Lower lobe of right lung (tissue), 2 donors: ENCODE measurements around the gene MRGPRX1. TPM values are rescaled to one million over a fixed set of nuclear protein-coding genes. Genes with fewer than 3 reads are reported as not detected.

ENCODE experiments used
- ATAC-seq, 2 donors: fragments of 200-7000 bp; cut with Tn5 transposase; one replicate each; pipeline ENCODE4 v1.9.1; 2020 to 2022; ENCODE audit warnings: mild to moderate bottlenecking in 2 of 2, moderate library complexity in 2 of 2
- DNase-seq: peaks from one replicate; pipeline ENCODE4 v3.0.0-alpha.2; 2020
- H3K27ac ChIP-seq: fragments of 200-600 bp; one replicate; pipeline ENCODE4 v1.8.0; 2022
- H3K27me3 ChIP-seq: fragments of 200-600 bp; one replicate; pipeline ENCODE4 v1.8.0; 2022; ENCODE audit warnings: low read depth
- H3K36me3 ChIP-seq: fragments of 200-600 bp; one replicate; pipeline ENCODE4 v1.8.0; 2022; ENCODE audit warnings: mild to moderate bottlenecking
- H3K4me1 ChIP-seq: fragments of 200-600 bp; one replicate; pipeline ENCODE4 v1.8.0; 2022
- H3K4me3 ChIP-seq: fragments of 200-600 bp; one replicate; pipeline ENCODE4 v1.8.0; 2022; ENCODE audit warnings: mild to moderate bottlenecking
- H3K9me3 ChIP-seq: fragments of 200-600 bp; one replicate; pipeline ENCODE4 v1.8.0; 2022
- CTCF ChIP-seq: fragments of 200-600 bp; IDR thresholded peaks from one replicate; pipeline ENCODE4 v1.8.0; 2022; ENCODE audit warnings: antibody characterized with exemption, mild to moderate bottlenecking
- intact Hi-C: fragments of 100-400 bp; cut with DNase I; formaldehyde crosslinking; loops from one replicate; pipeline ENCODE4 v1.11.0; 2022
- long read RNA-seq: library from polyadenylated mRNA; unstranded; transcript quantifications from one replicate; pipeline ENCODE4 v2.0.0, GENCODE V29; 2021
- total RNA-seq: library from RNA; stranded (reverse); fragmentation: NEBNext Ultra II Directional; extraction: Animal tissue kit (Norgen Biotek cat#: 25700); gene quantifications from one replicate; pipeline ENCODE4 v1.2.1, GENCODE V29; 2021
- donor health status: DM: no; HTN: yes; CAD: no; lungs with severe emphysema.

MRGPRX1 gene
- total RNA-seq, result not detected
- long read RNA-seq, result 0 reads

DNA sequence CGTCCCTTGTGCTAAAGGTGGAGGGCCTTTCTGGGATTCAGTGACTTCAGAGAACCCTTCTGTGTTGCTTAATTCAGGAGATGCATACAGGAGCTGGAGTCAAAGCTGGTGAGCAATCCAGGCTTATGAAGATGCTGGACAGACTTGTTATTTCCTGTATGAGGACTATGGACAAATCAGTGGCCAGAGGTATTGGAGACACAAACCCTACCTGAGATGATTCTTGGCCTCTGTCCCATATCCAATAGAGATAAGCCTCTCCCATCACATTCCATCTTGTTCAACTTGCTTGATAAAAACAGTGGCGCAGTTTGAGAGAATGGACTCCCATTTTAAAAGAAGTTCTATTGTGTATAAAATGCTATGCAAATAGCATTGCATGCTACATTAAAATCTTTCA, at the start of gene MRGPRX1:
Gene MRGPRX1, minus strand, starts transcription at position 101 of the 400 bp plus-strand sequence. CDS start 4,630 bp downstream, outside the sequence.
- no peaks in the 10 kb centered on the region for H3K27me3 ChIP-seq
- no peak for TF ChIP-seq CTCF
- ATAC-seq (no peak), DNase-seq (no peak)
- no peak within 1 kb of the TSS for H3K27ac ChIP-seq
- no peaks in the 10 kb centered on the region for H3K36me3 ChIP-seq
- H3K9me3 ChIP-seq, result no peaks in the 10 kb centered on the region
- H3K4me1 ChIP-seq, result no peaks in the 10 kb centered on the region
- intact Hi-C loops, result no loop called here
- H3K4me3 ChIP-seq, result no peak within 1 kb of the TSS

DNA sequence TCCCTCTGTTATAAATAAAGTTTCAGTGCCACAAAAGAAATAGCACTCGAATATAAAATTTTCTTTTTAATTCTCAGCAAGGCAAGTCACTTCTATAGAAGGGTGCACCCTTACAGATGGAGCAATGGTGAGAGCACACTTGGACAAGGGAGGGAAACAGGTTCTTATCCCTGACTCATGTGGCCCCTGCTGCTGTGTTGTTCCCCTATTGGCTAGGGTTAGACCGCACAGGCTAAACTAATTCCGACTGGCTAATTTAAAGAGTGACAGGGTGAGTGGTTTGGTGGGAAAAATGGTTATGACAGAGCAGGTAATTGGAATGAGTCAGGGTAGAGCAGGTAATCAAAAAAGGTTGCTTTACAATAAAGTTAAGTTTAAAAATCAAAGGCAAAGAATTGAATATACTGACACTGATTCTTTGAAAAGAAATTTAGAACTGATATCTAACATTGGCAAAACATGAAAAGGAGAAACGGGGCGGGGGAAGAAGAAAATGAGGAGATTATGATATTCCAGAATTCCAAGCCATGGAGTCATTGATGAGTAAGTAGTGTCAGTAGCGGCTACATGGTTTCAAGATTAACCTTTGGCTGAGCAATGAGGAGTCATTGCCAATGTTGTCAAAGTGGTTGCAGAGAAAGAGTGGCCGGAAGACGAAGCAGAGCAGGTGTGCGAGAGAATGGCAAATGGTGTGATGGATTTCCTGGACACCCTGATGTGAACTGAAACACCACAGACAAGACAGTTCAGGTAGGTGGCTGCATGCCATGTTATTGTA, 48.4 kb upstream of the MRGPRX1 start:
- H3K4me1 ChIP-seq, result no peaks in the 10 kb centered on the region
- H3K27ac ChIP-seq, result no peak overlapping the region
- H3K9me3 ChIP-seq, result no peaks in the 10 kb centered on the region
- ATAC-seq (no peak), DNase-seq (no peak)
- no peaks in the 10 kb centered on the region for H3K36me3 ChIP-seq
- no peak overlapping the region for H3K4me3 ChIP-seq
- no peak for TF ChIP-seq CTCF
- no peaks in the 10 kb centered on the region for H3K27me3 ChIP-seq
- intact Hi-C loops, result no loop called here

DNA sequence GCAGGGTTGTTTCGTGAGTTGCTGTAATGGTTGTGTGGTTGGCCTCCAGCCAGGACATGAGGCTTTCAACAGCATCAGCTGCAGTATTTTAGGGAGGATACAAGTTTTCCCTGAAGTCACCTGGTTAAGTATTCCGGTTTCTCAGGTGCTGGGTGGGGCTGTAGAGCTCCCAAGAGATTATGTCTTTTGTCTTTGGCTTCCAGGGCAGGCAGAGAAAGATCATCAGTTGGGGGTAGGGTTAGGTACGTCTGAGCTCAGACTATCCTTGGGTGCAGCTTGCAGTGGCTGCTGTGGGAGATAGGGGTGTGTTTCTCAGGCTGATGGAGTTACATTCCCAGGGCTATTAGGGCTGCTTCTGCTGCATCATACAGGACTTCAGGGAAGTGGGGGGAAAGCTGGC, 47.5 kb upstream of the MRGPRX1 start:
- no peak for TF ChIP-seq CTCF
- Histone ChIP-seq H3K4me3 (no peak overlapping the region), H3K27me3 (no peaks in the 10 kb centered on the region), H3K4me1 (no peaks in the 10 kb centered on the region), H3K9me3 (no peaks in the 10 kb centered on the region), H3K27ac (no peak overlapping the region), H3K36me3 (no peaks in the 10 kb centered on the region)
- ATAC-seq, result no peak
- no peak for DNase-seq
- intact Hi-C loops, result no loop called here

GRCh38 chr11:18981897-18982296, 42.7 kb upstream of the MRGPRX1 start:
- intact Hi-C loops, result no loop called here
- DNase-seq, result no peak

DNA sequence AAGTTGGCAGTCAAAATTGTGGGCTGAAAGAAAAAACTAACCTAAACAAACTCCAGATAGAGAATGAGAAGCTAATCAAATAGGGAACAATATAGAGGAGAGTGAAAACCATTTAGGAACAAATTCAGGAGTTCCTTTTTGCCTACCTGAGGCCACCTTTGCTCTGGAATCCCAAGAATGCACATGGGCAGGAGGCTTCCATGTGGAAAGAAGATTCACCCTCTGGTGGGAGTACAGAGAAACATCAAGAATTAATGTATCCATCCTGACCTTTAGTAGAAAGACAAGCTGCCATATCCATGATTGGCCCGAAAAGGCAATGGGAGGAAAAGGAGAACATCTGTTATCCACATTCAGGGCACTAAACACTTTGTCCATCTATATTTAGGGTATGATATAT, 35.0 kb upstream of the MRGPRX1 start:
- H3K9me3 ChIP-seq, result no peaks in the 10 kb centered on the region
- H3K27me3 ChIP-seq, result no peaks in the 10 kb centered on the region
- H3K4me1 ChIP-seq, result no peaks in the 10 kb centered on the region
- ATAC-seq (no peak), DNase-seq (no peak)
- intact Hi-C loops, result no loop called here
- no peak overlapping the region for H3K4me3 ChIP-seq
- no peak for TF ChIP-seq CTCF
- no peaks in the 10 kb centered on the region for H3K36me3 ChIP-seq
- H3K27ac ChIP-seq, result no peak overlapping the region

More at GRCh38 chr11:18981897-18982296, 42.7 kb upstream of the MRGPRX1 start:
- Histone ChIP-seq H3K4me3 (no peak overlapping the region), H3K36me3 (no peaks in the 10 kb centered on the region), H3K27ac (no peak overlapping the region), H3K4me1 (no peaks in the 10 kb centered on the region), H3K9me3 (no peaks in the 10 kb centered on the region), H3K27me3 (no peaks in the 10 kb centered on the region)
- ATAC-seq, result no peak
- no peak for TF ChIP-seq CTCF
